Activated naive CD8-positive, alpha-beta T cell treated with anti-CD3 and anti-CD28 coated beads, Interleukin-2, amount 50 U/mL, for 16 hours (primary cell): ENCODE results near the gene PTPRM.

Experiments used
- DNase-seq: peaks from one replicate; pipeline ENCODE4 v3.0.0-alpha.2; 2020; ENCODE audit warnings: low read depth, low spot score

Gene PTPRM

DNA sequence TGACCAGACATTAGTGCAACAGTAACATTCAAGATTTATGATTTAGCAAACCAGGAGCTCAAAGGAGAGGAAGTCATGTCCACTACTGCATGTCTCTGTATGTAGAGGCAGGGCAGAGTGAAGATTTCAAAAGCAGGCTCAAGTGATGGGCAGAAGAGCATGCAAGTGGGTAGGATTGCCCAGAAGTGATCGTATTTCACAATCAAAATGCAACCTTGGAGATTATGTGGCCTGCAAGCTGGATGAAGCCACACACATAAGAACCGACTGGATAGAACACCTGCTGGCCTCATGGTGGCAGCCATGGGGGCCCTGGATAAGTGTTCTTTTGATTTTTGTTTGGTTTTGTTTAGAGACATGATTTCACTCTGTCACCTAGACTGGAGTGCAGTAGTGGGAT lies 755.4 kb downstream of the PTPRM start:
- no peak for DNase-seq

- DNase-seq: no peak
Observed at GRCh38 chr18:8324343-8325065, 757.4 kb downstream of the PTPRM start.

GRCh38 chr18:8326763-8327394 lies 759.8 kb downstream of the PTPRM start:
- no peak for DNase-seq

DNA sequence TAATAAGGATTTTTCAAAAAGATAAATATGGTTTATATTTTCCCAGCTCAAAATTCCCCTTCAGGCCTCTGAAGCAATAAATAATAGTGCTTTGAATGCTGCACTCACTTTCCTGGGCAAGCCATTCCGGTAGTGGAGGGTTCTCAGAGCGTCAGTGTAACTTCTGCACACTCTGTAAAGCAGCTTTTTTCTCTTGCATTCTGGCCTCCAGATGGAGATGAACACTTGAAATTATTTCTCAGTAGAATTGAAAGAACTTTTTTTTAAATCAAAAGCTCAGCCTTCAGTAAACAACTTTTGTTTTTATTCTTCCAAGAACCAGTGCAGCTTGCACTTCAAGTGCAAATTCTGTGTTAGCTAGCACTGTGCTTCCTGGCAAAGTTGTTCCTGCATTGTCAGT lies 761.0 kb downstream of the PTPRM start:
- DNase-seq: no peak

DNA sequence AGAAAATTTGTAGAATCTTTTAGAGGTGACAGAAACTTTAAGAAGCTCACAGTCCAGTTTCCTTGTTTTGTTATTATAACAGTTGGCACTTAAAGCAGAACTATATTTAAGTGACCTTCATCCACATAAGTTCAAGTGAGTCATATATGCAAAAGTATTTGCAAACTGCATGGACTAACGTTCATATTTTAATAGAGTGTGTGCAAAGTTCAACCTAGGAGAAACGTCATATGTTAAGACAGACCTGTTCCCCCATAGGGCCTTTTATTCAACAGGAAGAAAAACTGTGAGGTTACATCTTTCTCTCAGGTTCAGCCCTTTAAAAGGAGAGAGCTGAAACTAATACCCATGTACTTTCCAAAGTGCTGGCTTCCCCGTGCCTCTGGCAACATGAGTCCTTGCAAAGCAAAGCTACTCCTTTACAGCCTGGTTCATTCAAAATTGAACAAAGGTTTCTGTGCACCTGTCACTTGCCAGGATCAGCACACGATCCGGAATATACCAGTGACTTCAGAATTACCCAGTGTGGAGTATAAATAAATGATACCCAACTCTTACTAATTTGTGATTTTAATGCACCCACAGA lies 762.2 kb downstream of the PTPRM start:
- no peak for DNase-seq

GRCh38 chr18:8330575-8330974 lies 763.5 kb downstream of the PTPRM start:
- DNase-seq: no peak

- DNase-seq: no peak
Observed at GRCh38 chr18:8332286-8332685, 765.2 kb downstream of the PTPRM start.

DNA sequence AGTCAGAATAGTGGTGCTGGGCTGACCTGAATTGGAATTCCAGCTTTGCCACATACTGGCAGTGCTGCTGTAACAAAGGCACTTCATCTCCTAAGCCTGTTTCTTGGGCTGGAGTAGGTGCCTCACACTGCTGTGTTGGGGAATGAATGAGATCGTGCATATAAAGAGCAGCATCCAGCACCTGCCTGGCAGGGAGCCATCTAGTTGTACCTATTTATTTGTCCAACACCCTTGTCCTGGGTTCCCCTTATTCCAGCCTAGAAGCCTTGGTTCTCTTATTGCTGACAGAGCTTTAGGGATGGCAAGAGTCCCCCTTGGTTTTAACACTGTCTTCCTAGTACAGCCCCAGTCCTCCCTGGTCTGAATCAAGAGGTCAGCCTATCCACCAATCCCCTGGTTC lies 766.8 kb downstream of the PTPRM start:
- no peak for DNase-seq

DNA sequence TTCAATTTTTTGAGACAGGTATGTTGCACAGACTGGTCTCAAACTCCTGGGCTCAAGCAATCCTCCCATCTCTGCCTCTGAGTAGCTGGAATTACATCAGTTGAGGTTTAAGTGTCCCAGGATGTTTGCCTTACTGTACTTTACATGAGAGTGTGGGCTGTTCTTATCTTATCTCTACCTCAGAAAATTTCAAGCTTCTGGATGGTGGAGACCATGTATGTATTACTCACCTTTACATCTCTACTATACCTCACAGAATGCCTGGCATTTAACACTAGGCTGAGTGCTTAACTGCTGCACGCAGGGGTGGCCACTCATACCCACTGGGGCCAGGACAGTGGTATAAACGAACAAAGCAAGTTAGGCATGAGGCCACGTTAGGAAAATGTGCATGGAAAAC lies 770.1 kb downstream of the PTPRM start:
- DNase-seq: no peak

DNA sequence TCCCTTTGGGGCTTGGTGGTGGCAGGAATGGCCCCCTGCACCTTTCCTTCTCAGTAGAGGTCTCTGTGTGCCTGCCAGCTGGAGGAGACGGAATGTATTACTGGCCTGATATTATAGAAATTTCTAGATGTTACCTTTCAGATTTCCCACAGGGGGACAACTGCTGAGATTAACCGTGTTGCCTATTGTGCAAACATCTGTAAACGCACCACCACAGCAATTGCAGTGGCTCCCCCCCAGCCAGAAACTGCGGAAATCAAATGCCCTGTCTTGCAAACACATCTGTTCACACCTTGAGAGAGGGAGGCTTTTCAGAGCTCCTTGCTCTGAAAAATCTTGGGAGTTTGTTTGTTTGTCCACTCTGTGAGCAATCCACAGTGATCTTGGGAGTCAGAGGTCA lies 772.1 kb downstream of the PTPRM start:
- DNase-seq: no peak

GRCh38 chr18:8339952-8340351 lies 772.8 kb downstream of the PTPRM start:
- no peak for DNase-seq

GRCh38 chr18:8341481-8342230 lies 774.5 kb downstream of the PTPRM start:
- DNase-seq: no peak

DNA sequence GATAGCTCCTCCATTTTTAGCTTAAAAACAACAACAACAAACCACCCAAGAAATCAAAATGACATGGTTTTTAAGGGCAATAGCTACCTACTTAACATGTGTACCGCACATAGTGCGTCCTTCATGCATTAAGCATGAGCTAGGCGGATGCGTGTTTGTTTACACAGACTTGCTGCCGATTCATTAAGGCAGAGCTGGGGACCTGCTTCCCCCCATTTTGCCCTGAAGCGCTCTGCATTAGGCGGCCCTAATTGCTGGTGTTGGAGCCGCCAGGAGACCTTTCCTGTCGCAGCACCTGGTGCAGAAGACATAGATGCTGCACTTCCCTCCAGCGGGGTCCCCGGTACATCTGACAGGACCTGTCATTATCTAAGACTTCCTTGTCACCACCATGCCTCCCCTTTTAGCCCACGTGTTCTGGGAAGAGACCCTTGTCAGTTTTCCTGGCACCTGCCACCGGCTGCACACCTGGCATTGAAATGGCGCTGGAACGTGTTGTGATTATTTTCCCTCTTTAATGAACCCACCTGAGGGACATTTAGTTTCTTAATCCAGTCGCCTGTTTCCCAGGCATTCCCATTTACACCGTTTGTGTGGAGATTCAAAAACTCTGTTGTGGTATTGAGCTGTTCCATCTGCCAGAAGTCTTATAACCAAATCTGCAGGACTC lies 781.1 kb downstream of the PTPRM start:
- no peak for DNase-seq

GRCh38 chr18:8349608-8350323 lies 782.6 kb downstream of the PTPRM start:
- DNase-seq: no peak

DNA sequence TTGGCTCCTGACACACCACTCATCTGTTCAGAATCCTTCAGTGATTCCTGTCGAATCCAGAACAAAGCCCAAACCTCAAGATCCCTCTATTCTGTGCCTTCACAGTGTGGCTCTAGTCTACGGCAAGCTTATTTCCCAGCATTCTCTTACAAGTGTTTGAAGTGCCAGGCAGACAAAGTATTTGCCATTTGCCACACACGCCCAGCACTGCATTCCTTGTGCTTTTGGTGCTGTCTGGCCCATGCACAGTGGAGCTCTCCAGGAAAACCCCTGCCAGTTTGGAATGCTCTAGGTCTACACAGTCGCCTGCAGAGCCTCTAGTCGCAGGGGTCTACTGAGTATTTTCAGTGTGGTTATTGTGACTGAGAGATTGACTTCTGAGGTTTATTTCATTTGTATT lies 783.5 kb downstream of the PTPRM start:
- DNase-seq: no peak

DNA sequence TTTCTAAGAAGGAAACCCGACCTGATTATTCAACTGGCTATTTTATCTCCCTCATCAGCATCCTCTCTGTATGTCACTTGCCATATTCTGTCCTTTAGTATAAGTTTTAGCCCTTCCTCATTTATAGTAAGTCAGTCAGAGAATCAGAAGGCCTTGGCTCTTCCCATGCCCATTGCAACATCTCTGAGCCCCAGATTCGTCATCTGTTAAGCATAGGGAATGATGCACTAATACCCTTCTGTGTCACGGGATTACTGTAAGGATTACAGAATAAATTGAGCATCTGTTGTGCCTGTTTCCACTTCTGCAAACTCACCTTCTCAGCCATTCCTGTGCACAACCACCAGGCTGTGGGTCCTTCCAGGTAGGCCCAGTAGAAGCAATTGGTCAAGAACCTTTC lies 784.0 kb downstream of the PTPRM start:
- no peak for DNase-seq

DNA sequence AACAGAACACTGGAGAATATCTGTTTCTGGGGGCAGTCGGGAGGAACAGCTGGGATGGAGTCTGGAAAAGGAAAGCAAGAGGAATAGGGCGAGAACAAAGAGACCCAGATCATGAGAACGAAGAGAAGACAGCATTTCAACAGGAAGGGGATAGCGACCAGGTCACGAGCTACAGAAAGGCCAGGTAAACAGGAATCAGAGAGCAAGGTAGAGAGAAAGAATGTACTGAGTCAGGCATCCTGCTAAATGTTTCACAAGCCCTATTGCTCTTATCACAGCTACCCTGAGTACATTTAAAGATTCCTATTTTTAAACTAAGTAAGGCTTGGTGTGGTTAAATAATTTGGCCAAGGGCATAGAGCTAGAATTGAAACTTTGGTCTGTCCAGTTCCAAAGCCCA lies 787.2 kb downstream of the PTPRM start:
- DNase-seq: no peak

- DNase-seq: no peak
Observed at GRCh38 chr18:8356001-8356400, 788.9 kb downstream of the PTPRM start.

DNA sequence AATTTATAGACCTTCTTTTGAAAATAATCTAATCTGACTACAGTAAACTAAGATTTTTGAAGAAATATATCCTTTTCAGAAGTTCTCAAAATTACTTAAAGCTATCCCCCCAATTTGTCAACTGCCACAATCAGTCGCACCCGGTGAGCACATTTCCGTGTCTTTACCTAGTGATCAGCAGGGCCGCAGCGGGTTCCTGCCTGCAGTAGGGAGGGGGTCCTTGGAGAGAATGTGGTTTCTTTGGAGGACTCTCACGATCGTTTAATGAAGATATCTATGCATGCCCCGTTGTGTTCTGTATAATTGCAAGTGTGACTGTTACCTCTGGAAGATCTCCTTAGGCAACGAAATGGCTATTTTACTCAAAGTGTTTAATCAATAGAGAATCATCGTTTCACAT lies 790.2 kb downstream of the PTPRM start:
- DNase-seq: no peak

GRCh38 chr18:8358033-8358765 lies 791.1 kb downstream of the PTPRM start:
- DNase-seq: no peak

- no peak for DNase-seq
Observed at GRCh38 chr18:8359076-8359475, 792.0 kb downstream of the PTPRM start.
